GM21360 (cell line): ENCODE data around the gene METRNL.

Experiments used
- ATAC-seq: cut with Tn5 transposase; IDR thresholded peaks from one replicate; pipeline ENCODE4 v1.9.1; 2021; ENCODE audit warnings: mild to moderate bottlenecking, moderate library complexity; ENCODE audit not compliant: unreplicated experiment

METRNL gene

GRCh38 chr17:83078378-83079351 is 744 bp upstream of the METRNL start:
- ATAC-seq: no peak

GRCh38 chr17:83079766-83080578 is 563 bp downstream of the METRNL start:
- ATAC-seq: no peak

- peak; percentile 12 for ATAC-seq
Observed at GRCh38 chr17:83080579-83080857, 1.1 kb downstream of the METRNL start.

- peak; percentile 46 for ATAC-seq
Observed at GRCh38 chr17:83080858-83081683, 1.7 kb downstream of the METRNL start.

- no peak for ATAC-seq
Observed at GRCh38 chr17:83081684-83082201, 2.3 kb downstream of the METRNL start.

GRCh38 chr17:83082424-83082823 is 3.0 kb downstream of the METRNL start:
- ATAC-seq: no peak

GRCh38 chr17:83082909-83083367 is 3.5 kb downstream of the METRNL start:
- no peak for ATAC-seq

- ATAC-seq: no peak
Observed at GRCh38 chr17:83083368-83084201, 4.2 kb downstream of the METRNL start.

GRCh38 chr17:83084214-83084613 is 4.8 kb downstream of the METRNL start:
- no peak for ATAC-seq

GRCh38 chr17:83084621-83085056 is 5.2 kb downstream of the METRNL start:
- no peak for ATAC-seq

- ATAC-seq: no peak
Observed at GRCh38 chr17:83085103-83085502, 5.7 kb downstream of the METRNL start.

GRCh38 chr17:83085526-83086198 is 6.3 kb downstream of the METRNL start:
- no peak for ATAC-seq

- no peak for ATAC-seq
Observed at GRCh38 chr17:83086199-83086880, 6.9 kb downstream of the METRNL start.

GRCh38 chr17:83086907-83087787 is 7.7 kb downstream of the METRNL start:
- no peak for ATAC-seq

- ATAC-seq: no peak
Observed at GRCh38 chr17:83087788-83088360, 8.5 kb downstream of the METRNL start.

- no peak for ATAC-seq
Observed at GRCh38 chr17:83088451-83088850, 9.0 kb downstream of the METRNL start.

- no peak for ATAC-seq
Observed at GRCh38 chr17:83088909-83089308, 9.5 kb downstream of the METRNL start.
